Germinal center (tissue), 1 donor: ENCODE measurements around the gene FGF18.
"Not testable (repeated sequence)": the region's sequence is repeated elsewhere in the genome, so short reads cannot be mapped to it uniquely, and the experiment has no call there.

Experiments
- DNase-seq: peaks from one replicate; pipeline ENCODE4 v3.0.0; 2012; ENCODE audit warnings: mixed read lengths, low spot score

FGF18 gene

GRCh38 chr5:171418982-171419687, at the start of gene FGF18:
Gene FGF18, plus strand, starts transcription at chr5:171419647. Its CDS starts 553 bp downstream, at chr5:171420200.
- DNase-seq, result peak; percentile 48

- DNase-seq, result no peak
Observed at GRCh38 chr5:171369898-171370297, 49.5 kb upstream of the FGF18 start.

GRCh38 chr5:171370881-171371280, 48.6 kb upstream of the FGF18 start:
- DNase-seq, result not testable (repeated sequence)

GRCh38 chr5:171371326-171371725, 48.1 kb upstream of the FGF18 start:
- DNase-seq, result no peak

GRCh38 chr5:171379961-171380360, 39.5 kb upstream of the FGF18 start:
- no peak for DNase-seq

GRCh38 chr5:171384416-171384815, 35.0 kb upstream of the FGF18 start:
- not testable (repeated sequence) for DNase-seq

GRCh38 chr5:171384999-171385398, 34.4 kb upstream of the FGF18 start:
- DNase-seq, result not testable (repeated sequence)

GRCh38 chr5:171386006-171386671, 33.3 kb upstream of the FGF18 start:
- DNase-seq, result no peak

GRCh38 chr5:171386861-171387344, 32.5 kb upstream of the FGF18 start:
- no peak for DNase-seq

GRCh38 chr5:171387345-171387969, 32.0 kb upstream of the FGF18 start, which contains the start of gene NPM1:
Gene NPM1, plus strand, starts transcription at chr5:171387849. Its CDS starts 100 bp downstream, at chr5:171387949.
- DNase-seq, result peak; percentile 100

GRCh38 chr5:171387970-171388815, 31.3 kb upstream of the FGF18 start:
- peak; percentile 60 for DNase-seq

GRCh38 chr5:171388816-171389168, 30.7 kb upstream of the FGF18 start:
- no peak for DNase-seq

- no peak for DNase-seq
Observed at GRCh38 chr5:171390883-171391677, 28.4 kb upstream of the FGF18 start.

GRCh38 chr5:171391996-171392577, 27.4 kb upstream of the FGF18 start:
- DNase-seq, result no peak

GRCh38 chr5:171392585-171393159, 26.8 kb upstream of the FGF18 start:
- DNase-seq, result no peak

- DNase-seq, result no peak
Observed at GRCh38 chr5:171395042-171395441, 24.4 kb upstream of the FGF18 start.

GRCh38 chr5:171396583-171396982, 22.9 kb upstream of the FGF18 start:
- not testable (repeated sequence) for DNase-seq

GRCh38 chr5:171397190-171397589, 22.3 kb upstream of the FGF18 start:
- no peak for DNase-seq

- no peak for DNase-seq
Observed at GRCh38 chr5:171397599-171397998, 21.8 kb upstream of the FGF18 start.

- DNase-seq, result not testable (repeated sequence)
Observed at GRCh38 chr5:171398660-171399059, 20.8 kb upstream of the FGF18 start.
